GM23338 (cell line): ENCODE results near the gene RXRG. TPM values are rescaled to one million over a fixed set of nuclear protein-coding genes. Genes with fewer than 3 reads are reported as not detected.

Source experiments
- ATAC-seq: fragments of 200-7000 bp; cut with Tn5 transposase; 3 replicates; pipeline ENCODE4 v1.9.1; 2020
- DNase-seq: peaks from one replicate; pipeline ENCODE4 v3.0.0-alpha.2; 2015; ENCODE audit warnings: low spot score
- H2AFZ ChIP-seq: fragments of 200-600 bp; sonication (generic); 2 replicates; pipeline ENCODE4 v1.8.0; 2016; ENCODE audit warnings: antibody characterized with exemption, mild to moderate bottlenecking, moderate library complexity
- H3F3A ChIP-seq: fragments of 200-600 bp; sonication (generic); replicated peaks from 2 replicates; pipeline ENCODE4 v1.8.0; 2017; ENCODE audit warnings: antibody characterized with exemption, mixed run types, low read depth
- H3K27ac ChIP-seq: fragments of 200-600 bp; sonication (generic); 2 replicates; pipeline ENCODE4 v1.6.1; 2016; ENCODE audit warnings: low read depth
- H3K27me3 ChIP-seq: fragments of 200-600 bp; sonication (generic); 2 replicates; pipeline ENCODE4 v1.8.0; 2016; ENCODE audit warnings: mild to moderate bottlenecking, mixed run types, moderate library complexity; ENCODE audit not compliant: insufficient read depth
- H3K36me3 ChIP-seq: fragments of 200-600 bp; sonication (generic); 2 replicates; pipeline ENCODE4 v1.8.0; 2016; ENCODE audit warnings: mild to moderate bottlenecking; ENCODE audit not compliant: insufficient read depth
- H3K4me1 ChIP-seq: fragments of 200-600 bp; sonication (generic); 2 replicates; pipeline ENCODE4 v1.8.0; 2016; ENCODE audit warnings: mild to moderate bottlenecking, moderate library complexity; ENCODE audit not compliant: insufficient read depth
- H3K4me2 ChIP-seq: fragments of 200-600 bp; sonication (generic); 2 replicates; pipeline ENCODE4 v1.7.1; 2017; ENCODE audit warnings: mixed run types
- H3K4me3 ChIP-seq: fragments of 200-600 bp; sonication (generic); 2 replicates; pipeline ENCODE4 v1.6.1; 2016; ENCODE audit warnings: mixed run types
- H3K79me2 ChIP-seq: fragments of 200-600 bp; sonication (generic); replicated peaks from 2 replicates; pipeline ENCODE4 v1.8.0; 2017; ENCODE audit warnings: mild to moderate bottlenecking; ENCODE audit not compliant: insufficient read depth
- H3K9me2 ChIP-seq: fragments of 200-600 bp; sonication (generic); 2 replicates; pipeline ENCODE4 v1.8.0; 2017; ENCODE audit not compliant: insufficient read depth
- H4K20me1 ChIP-seq: fragments of 200-600 bp; sonication (generic); replicated peaks from 2 replicates; pipeline ENCODE4 v1.8.0; 2017; ENCODE audit warnings: mild to moderate bottlenecking; ENCODE audit not compliant: insufficient read depth
- H3K27ac Mint-ChIP-seq: 2 replicates; pipeline ENCODE4 v1.8.0; 2020; ENCODE audit warnings: inconsistent platforms, mild to moderate bottlenecking, moderate library complexity, mixed read lengths
- H3K27me3 Mint-ChIP-seq: 3 replicates; pipeline ENCODE4 v1.8.0; 2022; ENCODE audit warnings: low read depth, mild to moderate bottlenecking, moderate library complexity, mixed read lengths, inconsistent platforms; ENCODE audit not compliant: insufficient read depth, poor library complexity
- H3K36me3 Mint-ChIP-seq: 3 replicates; pipeline ENCODE4 v1.8.0; 2021; ENCODE audit warnings: low read depth, mild to moderate bottlenecking, inconsistent platforms, moderate library complexity, mixed read lengths
- H3K4me1 Mint-ChIP-seq: 3 replicates; pipeline ENCODE4 v1.8.0; 2020; ENCODE audit warnings: mild to moderate bottlenecking, inconsistent platforms, mixed read lengths
- H3K4me3 Mint-ChIP-seq: 3 replicates; pipeline ENCODE4 v1.8.0; 2021; ENCODE audit warnings: moderate library complexity, mild to moderate bottlenecking, inconsistent platforms, mixed read lengths
- H3K9me3 Mint-ChIP-seq: 3 replicates; pipeline ENCODE4 v1.8.0; 2020; ENCODE audit warnings: moderate library complexity, mild to moderate bottlenecking, inconsistent platforms, mixed read lengths
- EZH2 ChIP-seq: fragments of 200-600 bp; sonication (generic); IDR thresholded peaks from one replicate; pipeline ENCODE4 v1.8.0; 2017; ENCODE audit warnings: antibody characterized with exemption, mild to moderate bottlenecking, low read depth; ENCODE audit not compliant: unreplicated experiment
- EZH2phosphoT487 ChIP-seq: fragments of 200-600 bp; sonication (generic); IDR thresholded peaks from one replicate; pipeline ENCODE4 v1.8.1; 2018; ENCODE audit warnings: antibody characterized with exemption; ENCODE audit not compliant: unreplicated experiment
- JUNB ChIP-seq: IDR thresholded peaks from one replicate; pipeline ENCODE4 v1.6.1; 2016; ENCODE audit warnings: antibody characterized with exemption; ENCODE audit not compliant: unreplicated experiment
- POLR2AphosphoS5 ChIP-seq: IDR thresholded peaks from 2 replicates; pipeline ENCODE4 v1.6.1; 2016; ENCODE audit warnings: antibody characterized with exemption, low read depth
- polyA plus RNA-seq: library from polyadenylated mRNA; unstranded; fragments of >200 nt; fragmentation: Nextera tagmentation; extraction: Ambion mirVana; gene quantifications from 2 replicates; pipeline ENCODE4 v1.2.1, GENCODE V29; 2016
- total RNA-seq: library from RNA; depleted of rRNA; stranded (reverse); fragments of >200 nt; shearing (Covaris generic); gene quantifications from 2 replicates; pipeline ENCODE4 v1.2.3, GENCODE V29; 2014
- TF ChIP-seq, protein P1 (sequence below), 2 experiments: fragments of 200-600 bp in 1 of 2; sonication (generic) in 1 of 2; conservative IDR thresholded peaks; 2 replicates each; pipeline versions ENCODE4 v1.5.1 to v1.6.1; 2016 to 2017; ENCODE audit warnings: antibody characterized with exemption in 2 of 2, low read depth in 2 of 2, mild to moderate bottlenecking in 2 of 2, moderate library complexity in 1 of 2

RXRG gene
- total and polyA plus RNA-seq, 2 experiments from 2014 or later = not detected

DNA sequence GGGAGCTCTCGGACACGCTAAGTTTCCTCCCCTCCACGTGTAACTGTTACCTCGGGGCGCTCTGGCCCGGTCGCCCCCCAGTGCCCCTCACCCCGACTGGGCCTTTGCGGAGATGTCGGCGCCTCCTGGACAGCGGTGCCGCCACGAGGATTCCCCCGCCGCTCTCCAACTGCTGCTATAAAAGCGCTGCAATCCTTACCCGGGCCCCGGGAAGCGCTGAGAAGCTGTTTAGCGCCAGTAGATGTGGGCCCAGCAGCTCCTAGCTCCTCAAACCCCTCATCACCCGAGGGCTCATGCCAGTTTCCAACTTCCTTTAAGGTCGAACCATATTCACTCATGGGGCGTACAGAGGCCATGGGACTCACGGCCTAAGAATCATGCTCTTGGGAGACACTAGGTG is 88.0 kb downstream of the RXRG start:
- H3K9me2 ChIP-seq = no peaks in the 10 kb centered on the region
- H3K4me2 ChIP-seq = peak overlapping the region; percentile 98
- Mint-ChIP-seq H3K4me3 (peak overlapping the region; percentile 69), H3K9me3 (no peaks in the 10 kb centered on the region; the same call in 2 of the 3 replicates), H3K27me3 (peaks cover 76% of the 10 kb centered on the region), H3K4me1 (peaks cover 30% of the 10 kb centered on the region), H3K36me3 (no peaks in the 10 kb centered on the region), H3K27ac (no peak overlapping the region)
- H3K4me1 ChIP-seq = peaks cover 37% of the 10 kb centered on the region
- H3F3A ChIP-seq = 0 out of 2 replicates have a peak, but pooled peaks cover 6% of the 10 kb centered on the region
- peaks cover 12% of the 10 kb centered on the region; the same call in 1 of the 2 replicates for H4K20me1 ChIP-seq
- peaks cover 96% of the 10 kb centered on the region for H3K27me3 ChIP-seq
- no peaks in the 10 kb centered on the region for H3K36me3 ChIP-seq
- no peak for TF ChIP-seq POLR2AphosphoS5
- peak; percentile 95 for TF ChIP-seq EZH2
- peak overlapping the region; percentile 91 for H2AFZ ChIP-seq
- H3K79me2 ChIP-seq = no peaks in the 10 kb centered on the region
- DNase-seq (peak; percentile 62), ATAC-seq (peak; percentile 15)
- H3K4me3 ChIP-seq = peak overlapping the region; percentile 71
- no peak overlapping the region for H3K27ac ChIP-seq

DNA sequence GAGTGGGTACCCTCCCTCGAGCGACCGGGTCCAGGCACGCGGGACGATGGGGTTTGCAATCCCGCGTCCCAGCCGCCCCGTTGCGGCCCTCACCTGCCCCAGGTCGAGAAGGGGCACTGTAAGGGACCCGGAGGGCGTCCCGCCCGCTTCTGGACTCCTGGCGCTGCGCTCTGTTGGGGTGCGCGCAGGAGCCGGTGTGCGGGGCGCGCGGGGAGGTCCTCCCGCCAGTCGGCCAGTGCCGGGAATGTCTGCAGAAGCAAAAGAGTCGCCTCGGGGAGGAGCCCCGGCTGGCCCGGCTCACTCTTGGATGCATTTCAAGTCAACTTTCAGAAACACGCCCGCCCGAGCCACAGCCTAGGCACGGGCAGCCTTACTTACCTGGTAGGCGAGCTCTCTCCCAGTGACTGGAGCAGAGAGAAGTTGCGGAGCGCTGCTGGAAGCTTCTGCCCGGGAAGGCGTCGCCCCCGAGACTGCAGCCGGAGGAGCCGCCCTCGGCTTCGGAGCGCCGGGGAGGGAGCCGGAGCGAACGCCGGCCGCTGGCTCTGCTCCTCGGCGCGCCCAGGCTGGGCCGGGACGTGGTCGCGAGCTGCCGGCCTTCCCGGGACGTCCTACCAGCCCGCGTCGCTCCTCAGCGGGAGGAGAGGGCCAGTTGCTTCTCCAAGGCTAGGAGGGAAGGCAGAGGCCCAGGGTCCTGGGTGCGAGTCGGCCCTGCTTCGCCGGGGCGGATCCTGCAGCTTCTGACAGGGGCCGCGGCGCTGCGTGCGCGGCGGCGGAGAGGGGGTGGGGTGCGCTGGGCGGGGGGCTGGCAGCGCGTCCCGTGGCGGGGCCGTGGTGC is 88.7 kb downstream of the RXRG start, which contains the start of gene LMX1A:
Gene LMX1A (minus strand): TSS at position 739 of the 835 bp plus-strand sequence. CDS start 1,156 bp downstream, outside the sequence.
- H3K27me3 ChIP-seq = peaks cover 99% of the 10 kb centered on the region
- peaks cover 83% of the 10 kb centered on the region for H3K27me3 Mint-ChIP-seq
- peak within 1 kb of the TSS; percentile 82 for H3K4me3 Mint-ChIP-seq
- H3K27ac ChIP-seq = no peak within 1 kb of the TSS
- H3K4me3 ChIP-seq = peak within 1 kb of the TSS; percentile 71
- H3K36me3 ChIP-seq = no peaks in the 10 kb centered on the region
- no peaks in the 10 kb centered on the region for H3K36me3 Mint-ChIP-seq
- peaks cover 44% of the 10 kb centered on the region for H3K4me1 ChIP-seq
- H2AFZ ChIP-seq = peak within 1 kb of the TSS; percentile 97
- no peaks in the 10 kb centered on the region for H3K79me2 ChIP-seq
- TF ChIP-seq EZH2phosphoT487 (peak; percentile 94), JUNB (no peak), EZH2 (peak; percentile 79)
- H4K20me1 ChIP-seq = peaks cover 12% of the 10 kb centered on the region; the same call in 1 of the 2 replicates
- no peaks in the 10 kb centered on the region for H3K9me2 ChIP-seq
- peaks cover 37% of the 10 kb centered on the region for H3K4me1 Mint-ChIP-seq
- ATAC-seq (peak; percentile 30), DNase-seq (peak; percentile 67)
- H3K4me2 ChIP-seq = peak within 1 kb of the TSS; percentile 98
- H3K27ac Mint-ChIP-seq = no peak within 1 kb of the TSS
- H3K9me3 Mint-ChIP-seq = no peaks in the 10 kb centered on the region; the same call in 2 of the 3 replicates
- H3F3A ChIP-seq = 0 out of 2 replicates have a peak, but pooled peaks cover 6% of the 10 kb centered on the region

DNA sequence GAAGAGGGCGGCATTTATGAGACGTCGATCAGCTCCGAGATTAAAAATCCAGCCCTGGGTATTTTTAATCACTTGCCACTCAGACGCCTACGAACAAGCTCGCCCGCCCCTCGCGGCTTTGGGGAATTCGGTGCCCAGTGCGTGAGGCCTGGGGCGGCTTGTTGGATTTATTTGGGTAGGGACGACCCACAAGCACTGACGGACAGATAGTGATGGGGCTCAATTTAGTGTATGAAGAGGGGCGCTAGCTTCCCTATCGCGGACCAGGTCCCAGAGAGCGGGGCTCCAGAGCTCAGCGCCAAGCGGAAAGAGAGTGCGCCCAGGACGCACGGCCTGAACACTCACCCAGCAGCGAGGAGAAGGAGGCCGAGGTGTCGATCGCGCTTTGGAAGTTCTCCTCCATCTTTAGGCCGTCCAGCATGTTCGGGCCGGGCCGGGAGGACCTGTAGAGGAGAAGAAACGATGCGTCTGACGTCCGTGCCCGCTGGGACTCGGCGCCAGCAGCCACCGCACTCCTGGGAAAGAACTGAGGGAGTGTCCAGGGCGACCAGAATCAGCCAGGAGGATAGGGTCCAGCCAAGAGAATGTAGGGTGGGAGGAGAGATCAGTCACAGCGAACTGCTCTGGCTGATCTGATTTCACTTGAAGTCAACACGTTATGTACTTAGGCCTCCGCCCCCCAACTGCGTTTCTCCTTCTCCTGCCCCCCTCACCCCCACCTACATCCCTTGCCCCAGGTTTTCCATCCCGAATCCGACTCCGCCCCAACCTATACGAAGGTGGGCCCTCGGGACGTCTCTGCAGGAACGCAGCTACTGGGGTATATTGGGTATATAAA is 89.6 kb downstream of the RXRG start:
- H3F3A ChIP-seq = 0 out of 2 replicates have a peak, but pooled peaks cover 6% of the 10 kb centered on the region
- Mint-ChIP-seq H3K9me3 (no peaks in the 10 kb centered on the region; the same call in 2 of the 3 replicates), H3K4me1 (peaks cover 44% of the 10 kb centered on the region), H3K36me3 (no peaks in the 10 kb centered on the region), H3K27ac (no peak overlapping the region), H3K4me3 (peak overlapping the region; percentile 82), H3K27me3 (peaks cover 88% of the 10 kb centered on the region)
- ATAC-seq = peak; percentile 6
- peaks cover 12% of the 10 kb centered on the region; the same call in 1 of the 2 replicates for H4K20me1 ChIP-seq
- peak overlapping the region; percentile 97 for H2AFZ ChIP-seq
- peak overlapping the region; percentile 71 for H3K4me3 ChIP-seq
- peaks cover 99% of the 10 kb centered on the region for H3K27me3 ChIP-seq
- peaks cover 49% of the 10 kb centered on the region for H3K4me1 ChIP-seq
- DNase-seq = peak; percentile 58
- peak overlapping the region; percentile 98 for H3K4me2 ChIP-seq
- no peaks in the 10 kb centered on the region for H3K9me2 ChIP-seq
- H3K36me3 ChIP-seq = no peaks in the 10 kb centered on the region
- H3K79me2 ChIP-seq = no peaks in the 10 kb centered on the region
- no peak overlapping the region for H3K27ac ChIP-seq
- peak; percentile 95 for TF ChIP-seq EZH2phosphoT487
- TF ChIP-seq, protein P1, sequence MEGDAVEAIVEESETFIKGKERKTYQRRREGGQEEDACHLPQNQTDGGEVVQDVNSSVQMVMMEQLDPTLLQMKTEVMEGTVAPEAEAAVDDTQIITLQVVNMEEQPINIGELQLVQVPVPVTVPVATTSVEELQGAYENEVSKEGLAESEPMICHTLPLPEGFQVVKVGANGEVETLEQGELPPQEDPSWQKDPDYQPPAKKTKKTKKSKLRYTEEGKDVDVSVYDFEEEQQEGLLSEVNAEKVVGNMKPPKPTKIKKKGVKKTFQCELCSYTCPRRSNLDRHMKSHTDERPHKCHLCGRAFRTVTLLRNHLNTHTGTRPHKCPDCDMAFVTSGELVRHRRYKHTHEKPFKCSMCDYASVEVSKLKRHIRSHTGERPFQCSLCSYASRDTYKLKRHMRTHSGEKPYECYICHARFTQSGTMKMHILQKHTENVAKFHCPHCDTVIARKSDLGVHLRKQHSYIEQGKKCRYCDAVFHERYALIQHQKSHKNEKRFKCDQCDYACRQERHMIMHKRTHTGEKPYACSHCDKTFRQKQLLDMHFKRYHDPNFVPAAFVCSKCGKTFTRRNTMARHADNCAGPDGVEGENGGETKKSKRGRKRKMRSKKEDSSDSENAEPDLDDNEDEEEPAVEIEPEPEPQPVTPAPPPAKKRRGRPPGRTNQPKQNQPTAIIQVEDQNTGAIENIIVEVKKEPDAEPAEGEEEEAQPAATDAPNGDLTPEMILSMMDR (conservative IDR thresholded peaks at IDR 0.05; ENCODE audit: low read depth in 2 of 2) = no peak
- TF ChIP-seq EZH2 = peak; percentile 76
